ENCODE data around the gene RNASE12. TPM values are rescaled to one million over a fixed set of nuclear protein-coding genes. Genes with fewer than 3 reads are reported as not detected.

The RNASE12 gene, protein sequence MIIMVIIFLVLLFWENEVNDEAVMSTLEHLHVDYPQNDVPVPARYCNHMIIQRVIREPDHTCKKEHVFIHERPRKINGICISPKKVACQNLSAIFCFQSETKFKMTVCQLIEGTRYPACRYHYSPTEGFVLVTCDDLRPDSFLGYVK
- not detected for total RNA-seq
- not detected for polyA plus RNA-seq (ENCODE audit: insufficient read length in 6 of 6)
- long read RNA-seq, donor 1, result 0 reads
- long read RNA-seq, donor 2, result 0 reads
- long read RNA-seq, donor 3, result 0 reads
- long read RNA-seq, donor 4, result 0 reads
- long read RNA-seq, donor 5, result 0 reads
- long read RNA-seq, donor 6, result 0 reads
- long read RNA-seq, donor 7, result 0 reads
- long read RNA-seq, donor 8, result 0 reads
- long read RNA-seq, donor 9, result 0 reads
- long read RNA-seq, donor 10, result 0 reads
- long read RNA-seq, donor 11, result 0 reads
- long read RNA-seq, donor 12, result 0 reads

- Histone ChIP-seq H3K36me3 (no peaks in the 10 kb centered on the region), H3K4me3 (no peak within 1 kb of the TSS), H3K9me3 (no peaks in the 10 kb centered on the region), H3K27me3 (no peaks in the 10 kb centered on the region), H3K27ac (no peak within 1 kb of the TSS), H3K4me1 (no peaks in the 10 kb centered on the region)
- ATAC-seq, result no peak
- DNase-seq, result no peak
- intact Hi-C loops (cut with DNase I), result no loop called here
- TF ChIP-seq CTCF (IDR thresholded peaks at IDR 0.05), result no peak
Observed at GRCh38 chr14:20591235-20591634, at the start of gene RNASE12. RNASE12 (minus strand) TSS chr14:20591376; CDS start chr14:20590723, 653 bp downstream.

- intact Hi-C loops (cut with DNase I), result no loop called here
Observed at GRCh38 chr14:20632831-20633691, 41.9 kb upstream of the RNASE12 start.

DNA sequence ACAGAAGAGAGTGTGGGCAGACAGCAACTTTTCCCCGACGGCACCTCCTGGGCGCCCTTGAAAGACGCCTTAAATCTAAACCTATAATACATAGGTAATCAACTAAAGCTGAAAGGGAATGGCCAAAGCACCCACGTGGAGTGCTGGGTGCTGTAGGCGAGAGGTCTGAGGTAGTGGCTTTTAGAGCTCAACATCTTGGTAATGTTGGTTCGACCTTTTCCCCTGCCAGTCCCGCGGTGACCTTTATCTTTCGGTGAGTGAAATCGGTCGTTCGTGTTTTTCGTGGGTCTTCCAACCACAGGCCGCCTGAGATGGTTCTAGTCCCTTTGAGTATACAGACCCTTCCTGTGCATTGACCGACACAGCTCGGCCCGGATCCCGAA, 41.3 kb upstream of the RNASE12 start:
- DNase-seq, result no peak
- H3K27ac ChIP-seq, result no peak overlapping the region
- ATAC-seq, result peak; percentile 4
- peak overlapping the region in 1 of 2 donors; percentile 27 for H3K4me3 ChIP-seq
- H3K9me3 ChIP-seq, result no peaks in the 10 kb centered on the region
- peaks cover 16 to 17% of the 10 kb centered on the region in 2 donors for H3K4me1 ChIP-seq
- intact Hi-C loops (cut with DNase I), result no loop called here
- TF ChIP-seq CTCF (IDR thresholded peaks at IDR 0.05), result no peak
- peaks cover 36 to 100% of the 10 kb centered on the region in 2 donors for H3K27me3 ChIP-seq
- no peaks in the 10 kb centered on the region for H3K36me3 ChIP-seq

More at GRCh38 chr14:20632831-20633691, 41.9 kb upstream of the RNASE12 start:
- TF ChIP-seq CTCF (IDR thresholded peaks at IDR 0.05), result no peak
- Histone ChIP-seq H3K27ac (no peak overlapping the region), H3K27me3 (peaks cover 36 to 100% of the 10 kb centered on the region in 2 donors), H3K4me1 (peaks cover 16 to 17% of the 10 kb centered on the region in 2 donors), H3K4me3 (peak overlapping the region in 1 of 2 donors; percentile 27), H3K9me3 (no peaks in the 10 kb centered on the region), H3K36me3 (no peaks in the 10 kb centered on the region)
- ATAC-seq (peak; percentile 71), DNase-seq (peak in 1 of 4 donors; percentile 39)

DNA sequence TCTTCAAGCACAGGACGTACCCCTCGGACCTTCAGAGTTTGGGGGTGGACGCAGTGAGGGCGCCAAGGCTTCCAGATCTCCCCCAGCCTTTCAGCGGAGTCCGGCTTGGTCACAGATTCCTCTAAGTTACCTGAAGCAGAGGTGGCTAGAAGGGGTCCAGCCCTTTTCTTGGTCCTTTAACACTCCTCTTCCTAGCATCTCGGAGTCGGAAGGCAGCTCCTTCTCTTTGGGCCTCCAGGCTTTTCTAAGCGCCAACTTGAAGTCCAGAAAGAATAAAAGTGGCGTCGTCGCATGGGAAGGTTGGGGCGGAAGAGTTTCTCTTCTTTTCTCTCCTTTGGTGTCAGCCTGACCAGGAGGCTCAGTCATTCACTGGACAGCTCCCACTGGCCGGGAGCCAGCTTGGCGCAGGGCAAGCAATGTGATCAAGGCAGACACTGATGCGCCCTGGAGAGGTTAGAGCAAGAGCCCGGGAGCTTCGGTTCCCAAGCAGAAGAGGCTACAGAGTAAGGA, 40.8 kb upstream of the RNASE12 start:
- intact Hi-C loops (cut with DNase I), result no loop called here
- peak in 3 of 4 donors; percentile 35 to 83 (median 73) for DNase-seq

More for the DNA sequence above, 40.8 kb upstream of the RNASE12 start:
- Histone ChIP-seq H3K4me3 (peak overlapping the region; percentile 4 to 27), H3K36me3 (no peaks in the 10 kb centered on the region), H3K27me3 (peaks cover 40 to 100% of the 10 kb centered on the region in 2 donors), H3K4me1 (peaks cover 16 to 17% of the 10 kb centered on the region in 2 donors), H3K9me3 (no peaks in the 10 kb centered on the region), H3K27ac (no peak overlapping the region)
- no peak for TF ChIP-seq CTCF (IDR thresholded peaks at IDR 0.05)
- ATAC-seq, result peak; percentile 78

Measured in left lung (tissue), 14 donors.